ENCODE data around the gene CEP112. TPM values are rescaled to one million over a fixed set of nuclear protein-coding genes. Genes with fewer than 3 reads are reported as not detected.

CEP112 gene
- total and polyA plus RNA-seq, 2 of the 4 experiments (the other 2 are of a cell fraction) = 2.5 to 5.6 TPM

DNA sequence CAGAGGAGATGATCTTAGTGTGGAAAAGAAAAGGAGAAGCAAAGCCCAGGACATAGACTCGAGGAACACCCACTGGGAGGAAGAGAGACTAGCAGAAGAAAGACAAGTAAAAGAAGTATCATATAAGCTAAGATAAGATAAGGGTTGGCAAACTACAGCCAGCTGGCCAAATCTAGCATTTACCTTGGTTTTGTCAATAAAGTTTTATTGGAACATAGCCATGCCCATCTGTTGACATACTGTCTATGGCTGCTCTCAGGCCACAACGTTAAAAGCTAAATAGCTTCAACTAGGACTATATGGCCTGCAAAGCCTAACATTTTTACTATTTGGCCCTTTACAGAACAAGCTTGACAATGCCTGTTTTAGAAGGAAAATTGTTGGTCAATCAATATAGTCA, 464.1 kb downstream of the CEP112 start:
- POLR2A ChIA-PET (ENCODE audit: unreplicated experiment) = no interaction called here
- intact Hi-C loops (cut with micrococcal nuclease) (no loop called here), in situ Hi-C loops (cut with MboI; ENCODE audit: low sequenced_read_pairs) (no loop called here), dilution Hi-C loops (cut with HindIII; ENCODE audit: low sequenced_read_pairs, unreplicated experiment) (no loop called here)
- no peak for ATAC-seq (ENCODE audit: low read depth)
- no peak overlapping the region for H2BK15ac ChIP-seq (ENCODE audit: low read depth, low read length)
- CTCF ChIA-PET = no interaction called here
- no peaks in the 10 kb centered on the region for H3K9me1 ChIP-seq (ENCODE audit: insufficient read depth, low read length)
- no peak overlapping the region for H3K4me3 ChIP-seq (ENCODE audit: insufficient read depth, low read depth, low read length)
- no peak overlapping the region for H3K18ac ChIP-seq (ENCODE audit: low read depth, low read length)
- no peak overlapping the region for H4K8ac ChIP-seq (ENCODE audit: low read depth in 2 of 2, low read length in 2 of 2)
- H4K5ac ChIP-seq (ENCODE audit: low read depth, low read length) = no peak overlapping the region
- H3K23ac ChIP-seq (ENCODE audit: low read depth, low read length) = no peak overlapping the region
- no peak overlapping the region for H3K14ac ChIP-seq (replicated peaks; ENCODE audit: low read depth, low read length)
- no peak overlapping the region for H4K91ac ChIP-seq (ENCODE audit: insufficient read depth, low read depth, low read length)
- no peaks in the 10 kb centered on the region for H4K20me1 ChIP-seq (ENCODE audit: insufficient read depth, low read length)
- no peak overlapping the region for H3K4ac ChIP-seq (ENCODE audit: low read depth, low read length)
- no peak overlapping the region for H3K27ac ChIP-seq (ENCODE audit: insufficient read depth, low read length)
- no peak overlapping the region for H2BK20ac ChIP-seq (ENCODE audit: low read depth, low read length)
- H3K4me2 ChIP-seq (ENCODE audit: low read depth, low read length) = no peak overlapping the region
- no peak overlapping the region for H2BK120ac ChIP-seq (ENCODE audit: low read depth, low read length)
- WGBS, 2 experiments (ENCODE audit: extremely low coverage in 2 of 2, insufficient read length in 1 of 2) = no CpG with 5 or more reads among the region's 2 CpGs
- H3K9me3 ChIP-seq (ENCODE audit: control insufficient read depth, insufficient read depth, low read length) = no peaks in the 10 kb centered on the region
- H3K56ac ChIP-seq (ENCODE audit: extremely low read depth, insufficient read depth, low read length) = no peak overlapping the region
- H2AK9ac ChIP-seq (replicated peaks; ENCODE audit: low read depth, low read length, poor library complexity) = no peak overlapping the region
- H3K4me1 ChIP-seq (ENCODE audit: control insufficient read depth, insufficient read depth, low read length) = no peaks in the 10 kb centered on the region
- DNase-seq = no peak
- BruUV-seq (replicated peaks) = no TSS peak
- H2AK5ac ChIP-seq (ENCODE audit: low read depth, low read length) = no peak overlapping the region
- no peaks in the 10 kb centered on the region for H3K27me3 ChIP-seq (ENCODE audit: control insufficient read depth, insufficient read depth, low read length)
- TF ChIP-seq RCOR1 (IDR thresholded peaks at IDR 0.05; ENCODE audit: insufficient replicate concordance, low read length) = no peak
- TF ChIP-seq MAZ (IDR thresholded peaks at IDR 0.05; ENCODE audit: borderline replicate concordance, low read depth, low read length) = no peak
- TF ChIP-seq, protein P1, sequence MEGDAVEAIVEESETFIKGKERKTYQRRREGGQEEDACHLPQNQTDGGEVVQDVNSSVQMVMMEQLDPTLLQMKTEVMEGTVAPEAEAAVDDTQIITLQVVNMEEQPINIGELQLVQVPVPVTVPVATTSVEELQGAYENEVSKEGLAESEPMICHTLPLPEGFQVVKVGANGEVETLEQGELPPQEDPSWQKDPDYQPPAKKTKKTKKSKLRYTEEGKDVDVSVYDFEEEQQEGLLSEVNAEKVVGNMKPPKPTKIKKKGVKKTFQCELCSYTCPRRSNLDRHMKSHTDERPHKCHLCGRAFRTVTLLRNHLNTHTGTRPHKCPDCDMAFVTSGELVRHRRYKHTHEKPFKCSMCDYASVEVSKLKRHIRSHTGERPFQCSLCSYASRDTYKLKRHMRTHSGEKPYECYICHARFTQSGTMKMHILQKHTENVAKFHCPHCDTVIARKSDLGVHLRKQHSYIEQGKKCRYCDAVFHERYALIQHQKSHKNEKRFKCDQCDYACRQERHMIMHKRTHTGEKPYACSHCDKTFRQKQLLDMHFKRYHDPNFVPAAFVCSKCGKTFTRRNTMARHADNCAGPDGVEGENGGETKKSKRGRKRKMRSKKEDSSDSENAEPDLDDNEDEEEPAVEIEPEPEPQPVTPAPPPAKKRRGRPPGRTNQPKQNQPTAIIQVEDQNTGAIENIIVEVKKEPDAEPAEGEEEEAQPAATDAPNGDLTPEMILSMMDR (conservative IDR thresholded peaks at IDR 0.05; ENCODE audit: low read depth, low read length) = no peak
- TF ChIP-seq FOS (IDR thresholded peaks at IDR 0.05; ENCODE audit: low read depth, low read length) = no peak
- no peak for TF ChIP-seq POLR2A (IDR thresholded peaks at IDR 0.05; ENCODE audit: low read depth, low read length)
- TF ChIP-seq MAFK (IDR thresholded peaks at IDR 0.05; ENCODE audit: low read depth, low read length) = no peak
- no peak for TF ChIP-seq MXI1 (IDR thresholded peaks at IDR 0.05; ENCODE audit: borderline replicate concordance, low read depth, low read length)
- no peak for TF ChIP-seq SMC3 (IDR thresholded peaks at IDR 0.05; ENCODE audit: low read depth, low read length)
- no peak for TF ChIP-seq CEBPB (IDR thresholded peaks at IDR 0.05; ENCODE audit: low read depth, low read length)
- TF ChIP-seq RAD21 (IDR thresholded peaks at IDR 0.05; ENCODE audit: low read length) = no peak
- no peak for TF ChIP-seq BHLHE40 (IDR thresholded peaks at IDR 0.05; ENCODE audit: low read depth, low read length)
- TF ChIP-seq CHD1 (IDR thresholded peaks at IDR 0.05; ENCODE audit: low read depth, low read length) = no peak
- H3K36me3 ChIP-seq (ENCODE audit: control insufficient read depth, insufficient read depth, low read length) = no peaks in the 10 kb centered on the region
- H2BK5ac ChIP-seq (ENCODE audit: low read depth, low read length, poor library complexity, severe bottlenecking) = no peak overlapping the region
- H3K79me1 ChIP-seq (ENCODE audit: low read depth in 1 of 2, low read length in 2 of 2) = no peaks in the 10 kb centered on the region
- H2AFZ ChIP-seq (replicated peaks; ENCODE audit: low read length, poor library complexity) = no peak overlapping the region
- H3K9ac ChIP-seq (ENCODE audit: low read depth, low read length) = no peak overlapping the region

Measured in IMR-90 (cell line).